ENCODE data around the gene ENPEP. TPM values are rescaled to one million over a fixed set of nuclear protein-coding genes. Genes with fewer than 3 reads are reported as not detected.

The ENPEP gene
- total and polyA plus RNA-seq, 9 of the 15 experiments (the other 6 are each of a cell fraction or from before 2014, with no cell fraction given) = 0.01 TPM; not detected in 7

GRCh38 chr4:110553197-110553596 is 77.2 kb downstream of the ENPEP start (continued):
- TF ChIP-seq CHD7 (IDR thresholded peaks at IDR 0.05; ENCODE audit: low read depth, low read length) (no peak), NELFE (IDR thresholded peaks at IDR 0.05; ENCODE audit: insufficient read depth, insufficient read length) (no peak), CTCFL (IDR thresholded peaks at IDR 0.05; ENCODE audit: borderline replicate concordance, insufficient read depth, low read depth, low read length, poor library complexity, severe bottlenecking) (no peak)

Measured in K562 (cell line).